GM19372 (cell line): ENCODE data around the gene LDLRAD4.
"Not testable (repeated sequence)": the region's sequence is repeated elsewhere in the genome, so short reads cannot be mapped to it uniquely, and the experiment has no call there.

Experiments used
- ATAC-seq: cut with Tn5 transposase; IDR thresholded peaks from one replicate; pipeline ENCODE4 v1.9.1; 2021; ENCODE audit warnings: mild to moderate bottlenecking, low read depth, moderate library complexity; ENCODE audit not compliant: unreplicated experiment

The LDLRAD4 gene

GRCh38 chr18:13320891-13321425 is 102.4 kb downstream of the LDLRAD4 start:
- no peak for ATAC-seq

- ATAC-seq, result no peak
Measured at GRCh38 chr18:13321923-13322322, 103.4 kb downstream of the LDLRAD4 start.

- ATAC-seq, result no peak
Measured at GRCh38 chr18:13323186-13323585, 104.6 kb downstream of the LDLRAD4 start.

GRCh38 chr18:13324880-13325279 is 106.3 kb downstream of the LDLRAD4 start:
- ATAC-seq, result no peak

- ATAC-seq, result no peak
Measured at GRCh38 chr18:13328213-13328612, 109.7 kb downstream of the LDLRAD4 start.

- no peak for ATAC-seq
Measured at GRCh38 chr18:13330996-13331395, 112.4 kb downstream of the LDLRAD4 start.

GRCh38 chr18:13331846-13332245 is 113.3 kb downstream of the LDLRAD4 start:
- no peak for ATAC-seq

- no peak for ATAC-seq
Measured at GRCh38 chr18:13332874-13333273, 114.3 kb downstream of the LDLRAD4 start.

- no peak for ATAC-seq
Measured at GRCh38 chr18:13335903-13336302, 117.3 kb downstream of the LDLRAD4 start.

- no peak for ATAC-seq
Measured at GRCh38 chr18:13336841-13337240, 118.3 kb downstream of the LDLRAD4 start.

GRCh38 chr18:13337369-13337768 is 118.8 kb downstream of the LDLRAD4 start:
- no peak for ATAC-seq

- ATAC-seq, result no peak
Measured at GRCh38 chr18:13338318-13338717, 119.8 kb downstream of the LDLRAD4 start.

GRCh38 chr18:13339653-13340052 is 121.1 kb downstream of the LDLRAD4 start:
- no peak for ATAC-seq

- ATAC-seq, result not testable (repeated sequence)
Measured at GRCh38 chr18:13346449-13346848, 127.9 kb downstream of the LDLRAD4 start.

GRCh38 chr18:13353084-13353823 is 134.7 kb downstream of the LDLRAD4 start:
- ATAC-seq, result no peak

- no peak for ATAC-seq
Measured at GRCh38 chr18:13354402-13354801, 135.8 kb downstream of the LDLRAD4 start.

- no peak for ATAC-seq
Measured at GRCh38 chr18:13356032-13356431, 137.5 kb downstream of the LDLRAD4 start.

GRCh38 chr18:13357289-13357688 is 138.7 kb downstream of the LDLRAD4 start:
- ATAC-seq, result no peak

- ATAC-seq, result no peak
Measured at GRCh38 chr18:13359210-13359609, 140.7 kb downstream of the LDLRAD4 start.

GRCh38 chr18:13361431-13361830 is 142.9 kb downstream of the LDLRAD4 start:
- ATAC-seq, result no peak

- ATAC-seq, result no peak
Measured at GRCh38 chr18:13362051-13362450, 143.5 kb downstream of the LDLRAD4 start.

- ATAC-seq, result no peak
Measured at GRCh38 chr18:13362607-13363006, 144.0 kb downstream of the LDLRAD4 start.
